GM12875 (cell line): ENCODE data around the gene ZSCAN10.

ENCODE experiments used
- H3K4me3 ChIP-seq: one replicate; pipeline ENCODE4 v1.5.1; 2011; ENCODE audit warnings: low read depth, low read length, control low read depth
- TF ChIP-seq, protein P1 (sequence below): IDR thresholded peaks from 2 replicates; pipeline ENCODE4 v1.5.1; 2011; ENCODE audit warnings: low read depth, mild to moderate bottlenecking, control low read depth, inconsistent platforms, low read length, moderate library complexity, borderline replicate concordance; ENCODE audit not compliant: insufficient read depth

Gene ZSCAN10

DNA sequence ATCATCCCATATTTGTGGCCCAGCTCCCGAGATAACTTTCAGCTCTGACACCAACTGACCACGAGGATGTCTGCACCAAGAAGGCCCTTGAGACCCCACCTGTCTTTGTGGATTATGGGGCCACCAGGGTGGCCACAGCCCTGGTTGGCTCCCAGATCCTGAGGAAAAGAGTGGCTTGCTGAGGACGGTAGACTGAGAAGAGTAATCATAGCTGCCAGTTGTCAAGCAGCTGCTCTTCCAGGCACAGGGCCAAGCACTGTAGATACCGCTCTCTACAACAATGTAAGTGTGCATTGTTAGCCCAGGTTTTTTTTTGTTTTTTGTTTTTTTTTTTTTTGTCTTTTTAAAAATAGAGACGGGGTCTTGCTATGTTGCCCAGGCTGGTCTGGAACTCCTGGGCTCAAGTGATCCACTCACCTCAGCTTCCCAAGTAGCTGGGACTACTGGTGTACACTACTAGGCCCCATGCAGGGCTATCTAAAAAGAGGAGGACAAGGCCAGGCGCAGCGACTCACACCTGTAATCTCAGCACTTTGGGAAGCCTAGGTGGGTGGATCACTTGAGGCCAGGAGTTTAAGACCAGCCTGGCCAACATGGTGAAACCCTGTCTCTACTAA is 22.9 kb upstream of the ZSCAN10 start:
- TF ChIP-seq, protein P1, sequence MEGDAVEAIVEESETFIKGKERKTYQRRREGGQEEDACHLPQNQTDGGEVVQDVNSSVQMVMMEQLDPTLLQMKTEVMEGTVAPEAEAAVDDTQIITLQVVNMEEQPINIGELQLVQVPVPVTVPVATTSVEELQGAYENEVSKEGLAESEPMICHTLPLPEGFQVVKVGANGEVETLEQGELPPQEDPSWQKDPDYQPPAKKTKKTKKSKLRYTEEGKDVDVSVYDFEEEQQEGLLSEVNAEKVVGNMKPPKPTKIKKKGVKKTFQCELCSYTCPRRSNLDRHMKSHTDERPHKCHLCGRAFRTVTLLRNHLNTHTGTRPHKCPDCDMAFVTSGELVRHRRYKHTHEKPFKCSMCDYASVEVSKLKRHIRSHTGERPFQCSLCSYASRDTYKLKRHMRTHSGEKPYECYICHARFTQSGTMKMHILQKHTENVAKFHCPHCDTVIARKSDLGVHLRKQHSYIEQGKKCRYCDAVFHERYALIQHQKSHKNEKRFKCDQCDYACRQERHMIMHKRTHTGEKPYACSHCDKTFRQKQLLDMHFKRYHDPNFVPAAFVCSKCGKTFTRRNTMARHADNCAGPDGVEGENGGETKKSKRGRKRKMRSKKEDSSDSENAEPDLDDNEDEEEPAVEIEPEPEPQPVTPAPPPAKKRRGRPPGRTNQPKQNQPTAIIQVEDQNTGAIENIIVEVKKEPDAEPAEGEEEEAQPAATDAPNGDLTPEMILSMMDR: no peak
- H3K4me3 ChIP-seq: no peak overlapping the region

DNA sequence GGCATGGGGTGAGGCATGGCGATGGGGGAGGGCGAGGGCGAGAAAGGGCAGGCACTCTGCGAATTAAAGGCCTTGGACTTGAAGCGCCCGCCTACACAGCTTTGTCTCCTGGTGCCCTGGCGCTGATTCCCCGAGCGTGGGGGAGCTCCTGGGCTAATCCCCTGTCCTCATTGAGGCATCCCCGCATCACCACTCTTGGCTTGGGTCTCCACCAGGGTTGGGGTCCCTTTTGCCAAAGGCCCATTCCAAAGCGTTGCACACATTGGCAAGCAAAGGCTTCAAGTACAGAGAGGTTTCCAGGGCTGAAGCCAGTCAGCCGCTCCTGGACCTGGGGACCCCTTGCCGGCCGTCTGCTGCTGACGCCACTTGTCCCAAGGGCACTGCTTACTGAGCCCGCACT is 21.3 kb upstream of the ZSCAN10 start:
- no peak overlapping the region for H3K4me3 ChIP-seq
- TF ChIP-seq, protein P1: no peak

DNA sequence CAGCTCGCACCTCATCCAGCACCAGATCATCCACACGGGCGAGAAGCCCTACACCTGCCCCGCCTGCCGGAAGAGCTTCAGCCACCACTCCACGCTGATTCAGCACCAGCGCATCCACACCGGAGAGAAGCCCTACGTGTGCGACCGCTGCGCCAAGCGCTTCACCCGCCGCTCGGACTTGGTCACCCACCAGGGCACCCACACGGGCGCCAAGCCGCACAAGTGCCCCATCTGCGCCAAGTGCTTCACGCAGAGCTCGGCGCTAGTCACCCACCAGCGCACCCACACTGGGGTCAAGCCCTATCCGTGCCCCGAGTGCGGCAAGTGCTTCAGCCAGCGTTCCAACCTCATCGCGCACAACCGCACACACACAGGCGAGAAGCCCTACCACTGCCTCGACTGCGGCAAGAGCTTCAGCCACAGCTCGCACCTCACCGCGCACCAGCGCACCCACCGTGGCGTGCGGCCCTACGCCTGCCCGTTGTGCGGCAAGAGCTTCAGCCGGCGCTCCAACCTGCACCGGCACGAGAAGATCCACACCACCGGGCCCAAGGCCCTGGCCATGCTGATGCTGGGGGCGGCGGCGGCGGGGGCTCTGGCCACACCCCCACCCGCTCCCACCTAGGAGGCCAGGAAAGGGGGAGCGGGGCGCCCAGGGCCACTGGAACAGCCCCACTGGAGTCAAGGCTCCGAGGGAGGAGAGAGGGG is 20.8 kb upstream of the ZSCAN10 start:
- no peak overlapping the region for H3K4me3 ChIP-seq
- TF ChIP-seq, protein P1: no peak

DNA sequence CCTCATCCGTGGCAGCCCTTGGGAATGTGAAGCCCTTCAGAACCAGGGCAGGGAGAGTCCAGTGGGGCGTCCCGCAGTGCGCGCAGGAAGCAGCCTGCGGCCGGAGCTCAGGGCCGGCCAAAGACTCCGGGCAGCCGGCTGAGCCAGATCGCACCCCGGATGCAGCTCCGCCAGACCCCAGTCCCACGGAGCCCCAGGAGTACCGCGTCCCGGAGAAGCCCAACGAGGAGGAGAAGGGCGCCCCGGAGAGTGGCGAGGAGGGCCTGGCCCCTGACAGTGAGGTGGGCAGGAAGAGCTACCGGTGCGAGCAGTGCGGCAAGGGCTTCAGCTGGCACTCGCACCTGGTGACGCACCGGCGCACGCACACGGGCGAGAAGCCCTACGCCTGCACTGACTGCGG is 20.2 kb upstream of the ZSCAN10 start:
- TF ChIP-seq, protein P1: no peak
- H3K4me3 ChIP-seq: no peak overlapping the region

DNA sequence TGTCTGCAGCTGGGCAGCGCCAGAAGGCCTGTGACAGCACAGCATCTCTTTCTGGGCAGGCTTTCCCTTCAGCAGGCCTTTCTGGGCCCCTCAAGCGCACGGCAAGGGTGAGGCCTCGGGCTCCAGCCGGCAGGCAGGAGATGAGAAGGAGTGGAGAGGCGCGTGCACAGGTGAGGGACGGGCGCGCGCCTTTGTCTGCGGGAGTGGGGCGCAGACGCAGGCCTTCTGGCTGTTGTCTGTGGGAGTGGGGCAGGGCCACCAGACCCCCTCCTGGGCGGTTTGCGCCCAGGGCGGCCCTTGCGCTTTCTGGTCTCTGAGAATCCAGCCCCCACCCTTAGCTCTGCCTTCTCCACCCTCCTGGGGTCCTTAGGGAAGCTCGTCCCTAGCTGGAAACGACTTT is 19.8 kb upstream of the ZSCAN10 start:
- TF ChIP-seq, protein P1: no peak
- H3K4me3 ChIP-seq: no peak overlapping the region

DNA sequence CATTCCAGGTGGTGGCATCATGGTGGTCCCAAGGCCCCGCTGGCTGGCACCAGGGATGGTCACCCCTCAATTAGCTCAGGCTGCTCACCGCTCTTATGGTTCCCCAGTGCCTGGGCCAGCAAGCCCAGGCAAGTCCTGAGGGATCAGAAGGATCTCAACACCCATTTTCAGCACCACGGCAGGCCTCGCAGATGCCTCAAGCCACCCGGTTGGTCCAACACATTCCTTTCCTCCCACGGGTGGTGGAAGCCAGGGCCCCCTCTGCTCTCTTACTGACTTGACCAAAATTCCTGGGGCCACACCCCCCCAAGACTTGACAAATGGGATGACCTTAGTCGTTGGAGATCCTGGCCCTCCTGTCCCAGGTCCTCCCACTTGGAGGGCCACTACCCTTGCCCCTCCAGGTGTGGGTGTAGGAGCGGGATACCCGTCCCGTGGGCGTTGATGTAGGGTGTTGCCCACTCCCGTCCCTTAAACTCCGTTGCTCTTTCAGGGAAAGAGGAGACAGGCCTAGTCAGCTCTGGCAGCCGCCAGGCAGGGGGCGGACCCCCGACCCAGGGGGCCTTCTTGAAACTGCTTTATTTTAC is 19.2 kb upstream of the ZSCAN10 start:
- TF ChIP-seq, protein P1: no peak

DNA sequence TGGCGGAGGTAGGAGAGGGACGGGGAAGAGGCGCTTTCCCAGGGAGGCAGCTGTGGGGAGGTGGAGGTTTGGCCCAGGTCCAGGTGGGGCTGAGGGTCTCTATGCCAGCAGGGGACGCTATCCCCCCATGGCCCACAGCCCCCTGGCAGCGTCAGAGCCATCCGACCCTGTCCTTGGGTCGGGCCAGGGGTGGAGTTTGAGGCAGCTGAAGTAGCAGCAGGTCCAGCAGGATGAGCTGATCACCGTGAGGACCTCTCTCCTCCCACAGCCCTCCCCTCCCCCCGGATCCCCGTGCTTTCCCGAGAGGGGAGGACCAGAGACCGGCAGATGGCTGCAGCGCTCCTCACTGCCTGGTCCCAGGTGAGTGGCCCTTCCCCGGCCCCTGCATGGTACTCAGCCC is 16.5 kb upstream of the ZSCAN10 start:
- H3K4me3 ChIP-seq: no peak overlapping the region
- TF ChIP-seq, protein P1: peak; percentile 41

More for the DNA sequence above, 19.2 kb upstream of the ZSCAN10 start:
- H3K4me3 ChIP-seq: no peak overlapping the region
